Hair follicular keratinocyte (primary cell): Measurements from ENCODE around the gene OR2J2. TPM values are rescaled to one million over a fixed set of nuclear protein-coding genes. Genes with fewer than 3 reads are reported as not detected.

Experiments
- total RNA-seq: library from RNA; depleted of rRNA; stranded (reverse); fragments of >200 nt; gene quantifications from 2 replicates; pipeline ENCODE4 v1.2.3, GENCODE V29; 2015

Gene OR2J2
- not detected in 2 replicates for total RNA-seq

DNA sequence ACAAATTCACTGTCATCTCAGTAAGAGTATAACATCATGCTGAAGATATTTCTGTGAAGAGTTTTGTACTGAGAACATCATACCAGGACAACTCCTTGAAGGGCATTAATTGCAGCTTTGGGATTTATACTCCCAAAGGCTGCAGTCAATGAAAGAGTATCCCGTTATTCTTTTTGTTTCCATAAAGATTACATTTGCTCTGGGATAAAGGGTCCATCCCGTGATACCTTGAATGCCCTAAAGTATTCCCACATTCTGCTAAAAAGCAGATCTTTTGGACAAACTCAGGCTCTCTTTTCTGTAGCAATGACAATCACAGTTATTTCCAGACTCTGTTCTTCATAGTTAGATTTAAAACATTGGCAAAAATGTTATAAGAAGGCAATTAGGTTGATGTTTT, at the start of gene OR2J2:
Gene OR2J2, plus strand, starts transcription at position 301 of the 400 bp plus-strand sequence. CDS start 2,729 bp downstream, outside the sequence.

Other genes with a start within 250 kb of the OR2J2 start
- 62.6 and 67.9 TPM in 2 replicates for gene TRIM27, start 246.9 kb upstream of the OR2J2 start, total RNA-seq
- gene ZNF311, start 165.6 kb upstream of the OR2J2 start, total RNA-seq = 0.84 and 1.6 TPM in 2 replicates
- not detected in 2 replicates for gene OR2W1, start 125.7 kb upstream of the OR2J2 start, total RNA-seq
- not detected in 2 replicates for gene OR2B3, start 83.6 kb upstream of the OR2J2 start, total RNA-seq
- gene OR2J1, start 71.4 kb upstream of the OR2J2 start, total RNA-seq = not detected in 2 replicates
- not detected in 2 replicates for gene OR2J3, start 62.8 kb upstream of the OR2J2 start, total RNA-seq
- not detected in 2 replicates for gene OR14J1, start 130.8 kb downstream of the OR2J2 start, total RNA-seq
- gene OR5V1, start 198.0 kb downstream of the OR2J2 start, total RNA-seq = not detected in 2 replicates
- gene OR12D3, start 204.4 kb downstream of the OR2J2 start, total RNA-seq = not detected in 2 replicates
- not detected in 2 replicates for gene OR12D2, start 224.7 kb downstream of the OR2J2 start, total RNA-seq
- gene OR12D1, start 244.0 kb downstream of the OR2J2 start, total RNA-seq = not detected in 2 replicates